MM.1S (cell line): ENCODE data around the gene SHISA9.

ENCODE experiments used
- EZH2 ChIP-seq: fragments of 300-600 bp; sonication (generic); optimal IDR thresholded peaks from 2 replicates; pipeline ENCODE3; 2017; ENCODE audit warnings: low read depth, mild to moderate bottlenecking, antibody characterized with exemption, low read length, mixed read lengths
- EZH2phosphoT487 ChIP-seq: fragments of 300-600 bp; sonication (generic); IDR thresholded peaks from 2 replicates; pipeline ENCODE4 v1.6.1; 2018; ENCODE audit warnings: antibody characterized with exemption, low read length
- TF ChIP-seq, protein P1 (sequence below): fragments of 300-600 bp; sonication (generic); IDR thresholded peaks from 2 replicates; pipeline ENCODE4 v1.5.1; 2016; ENCODE audit warnings: antibody characterized with exemption, low read length, mixed read lengths

- TF ChIP-seq, protein P1, sequence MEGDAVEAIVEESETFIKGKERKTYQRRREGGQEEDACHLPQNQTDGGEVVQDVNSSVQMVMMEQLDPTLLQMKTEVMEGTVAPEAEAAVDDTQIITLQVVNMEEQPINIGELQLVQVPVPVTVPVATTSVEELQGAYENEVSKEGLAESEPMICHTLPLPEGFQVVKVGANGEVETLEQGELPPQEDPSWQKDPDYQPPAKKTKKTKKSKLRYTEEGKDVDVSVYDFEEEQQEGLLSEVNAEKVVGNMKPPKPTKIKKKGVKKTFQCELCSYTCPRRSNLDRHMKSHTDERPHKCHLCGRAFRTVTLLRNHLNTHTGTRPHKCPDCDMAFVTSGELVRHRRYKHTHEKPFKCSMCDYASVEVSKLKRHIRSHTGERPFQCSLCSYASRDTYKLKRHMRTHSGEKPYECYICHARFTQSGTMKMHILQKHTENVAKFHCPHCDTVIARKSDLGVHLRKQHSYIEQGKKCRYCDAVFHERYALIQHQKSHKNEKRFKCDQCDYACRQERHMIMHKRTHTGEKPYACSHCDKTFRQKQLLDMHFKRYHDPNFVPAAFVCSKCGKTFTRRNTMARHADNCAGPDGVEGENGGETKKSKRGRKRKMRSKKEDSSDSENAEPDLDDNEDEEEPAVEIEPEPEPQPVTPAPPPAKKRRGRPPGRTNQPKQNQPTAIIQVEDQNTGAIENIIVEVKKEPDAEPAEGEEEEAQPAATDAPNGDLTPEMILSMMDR = no peak
- TF ChIP-seq EZH2phosphoT487 (no peak), EZH2 (no peak)
Observed at GRCh38 chr16:13138528-13138927, 237.1 kb downstream of the SHISA9 start.
